Brain microvascular endothelial cell (primary cell): ENCODE measurements around the gene VWA1.

Experiments
- DNase-seq: peaks from one replicate; pipeline ENCODE4 v3.0.0-alpha.2; 2020
- H3K27ac ChIP-seq: fragments of 250-450 bp; sonication (Bioruptor Pico); 2 replicates; pipeline ENCODE4 v1.5.1; 2020; ENCODE audit warnings: mild to moderate bottlenecking, moderate library complexity
- H3K27me3 ChIP-seq: fragments of 250-450 bp; sonication (Bioruptor Pico); replicated peaks from 2 replicates; pipeline ENCODE4 v1.5.1; 2020; ENCODE audit warnings: mild to moderate bottlenecking
- H3K36me3 ChIP-seq: fragments of 250-450 bp; sonication (Bioruptor Pico); replicated peaks from 2 replicates; pipeline ENCODE4 v1.5.1; 2020; ENCODE audit warnings: mild to moderate bottlenecking
- H3K4me3 ChIP-seq: 2 replicates; pipeline ENCODE4 v1.5.1; 2011; ENCODE audit warnings: low read depth, mild to moderate bottlenecking, control low read depth, low read length, moderate library complexity
- CTCF ChIP-seq: IDR thresholded peaks from 2 replicates; pipeline ENCODE4 v1.5.1; 2011; ENCODE audit warnings: low read depth, mild to moderate bottlenecking, moderate library complexity, low read length, control low read depth, inconsistent platforms; ENCODE audit errors: missing control alignments
- in situ Hi-C: cut with HindIII; loops from 2 replicates; pipeline ENCODE4 v1.10.0; 2017; ENCODE audit warnings: low sequenced_read_pairs, low pct_ligation_motif_present

VWA1 gene

GRCh38 chr1:1489861-1490260 is 54.4 kb downstream of the VWA1 start:
- in situ Hi-C loops = no loop called here
- Histone ChIP-seq H3K36me3 (peaks cover 61% of the 10 kb centered on the region), H3K27me3 (no peaks in the 10 kb centered on the region), H3K4me3 (no peak overlapping the region), H3K27ac (no peak overlapping the region)
- TF ChIP-seq CTCF = no peak
- no peak for DNase-seq

GRCh38 chr1:1490633-1491230 is 55.2 kb downstream of the VWA1 start:
- H3K27ac ChIP-seq = no peak overlapping the region
- H3K27me3 ChIP-seq = no peaks in the 10 kb centered on the region
- H3K4me3 ChIP-seq = no peak overlapping the region
- in situ Hi-C loops = no loop called here
- H3K36me3 ChIP-seq = peaks cover 64% of the 10 kb centered on the region
- no peak for DNase-seq
- no peak for TF ChIP-seq CTCF

- Histone ChIP-seq H3K27ac (no peak overlapping the region), H3K27me3 (no peaks in the 10 kb centered on the region), H3K36me3 (peaks cover 68% of the 10 kb centered on the region), H3K4me3 (no peak overlapping the region)
- TF ChIP-seq CTCF = no peak
- no peak for DNase-seq
- in situ Hi-C loops = no loop called here
Measured at GRCh38 chr1:1491601-1492000, 56.1 kb downstream of the VWA1 start.
